H9 (cell line): ENCODE measurements around the gene PRDM2. TPM values are rescaled to one million over a fixed set of nuclear protein-coding genes. Genes with fewer than 3 reads are reported as not detected.

Experiments used
- DNase-seq: peaks from one replicate; pipeline ENCODE4 v3.0.0-alpha.2; 2017
- H2AFZ ChIP-seq: one replicate; pipeline ENCODE4 v1.6.1; 2013; ENCODE audit warnings: mild to moderate bottlenecking, low read length, control low read depth, moderate library complexity
- H2AK5ac ChIP-seq: 2 replicates; pipeline ENCODE4 v1.6.1; 2013; ENCODE audit warnings: low read length, control low read depth, mixed read lengths; ENCODE audit not compliant: insufficient read length
- H2BK120ac ChIP-seq: one replicate; pipeline ENCODE4 v1.6.1; 2013; ENCODE audit warnings: low read depth, mild to moderate bottlenecking, low read length, control low read depth, inconsistent platforms; ENCODE audit not compliant: poor library complexity, severe bottlenecking
- H2BK12ac ChIP-seq: 2 replicates; pipeline ENCODE4 v1.6.1; 2013; ENCODE audit warnings: low read length, control low read depth, mixed read lengths, low read depth; ENCODE audit not compliant: insufficient read length
- H2BK15ac ChIP-seq: 2 replicates; pipeline ENCODE4 v1.6.1; 2013; ENCODE audit warnings: low read depth, low read length, control low read depth
- H2BK20ac ChIP-seq: one replicate; pipeline ENCODE4 v1.6.1; 2013; ENCODE audit warnings: low read depth, mild to moderate bottlenecking, low read length, control low read depth, inconsistent platforms; ENCODE audit not compliant: poor library complexity, severe bottlenecking
- H2BK5ac ChIP-seq: 2 replicates; pipeline ENCODE4 v1.6.1; 2013; ENCODE audit warnings: low read length, control low read depth, mixed read lengths; ENCODE audit not compliant: insufficient read length
- H3K14ac ChIP-seq: 2 replicates; pipeline ENCODE4 v1.6.1; 2013; ENCODE audit warnings: low read length, control low read depth; ENCODE audit not compliant: insufficient read depth
- H3K18ac ChIP-seq: 2 replicates; pipeline ENCODE4 v1.6.1; 2013; ENCODE audit warnings: low read depth, mild to moderate bottlenecking, mixed read lengths, low read length, control low read depth; ENCODE audit not compliant: insufficient read length
- H3K23ac ChIP-seq: 2 replicates; pipeline ENCODE4 v1.6.1; 2013; ENCODE audit warnings: low read length, control low read depth, mixed read lengths, low read depth; ENCODE audit not compliant: insufficient read length
- H3K23me2 ChIP-seq: 2 replicates; pipeline ENCODE4 v1.6.1; 2013; ENCODE audit warnings: low read depth, mild to moderate bottlenecking, mixed read lengths, low read length, control low read depth; ENCODE audit not compliant: insufficient read length, poor library complexity, severe bottlenecking
- H3K27ac ChIP-seq: 2 replicates; pipeline ENCODE4 v1.5.1; 2013; ENCODE audit warnings: low read length, control low read depth, mixed read lengths, low read depth; ENCODE audit not compliant: insufficient read length
- H3K27me3 ChIP-seq: 2 replicates; pipeline ENCODE4 v1.6.1; 2013; ENCODE audit warnings: low read length, control low read depth, inconsistent platforms; ENCODE audit not compliant: insufficient read depth
- H3K4ac ChIP-seq: 2 replicates; pipeline ENCODE4 v1.6.1; 2013; ENCODE audit warnings: low read depth, mild to moderate bottlenecking, control low read depth, inconsistent platforms, low read length, moderate library complexity
- H3K4me1 ChIP-seq: 2 replicates; pipeline ENCODE4 v1.6.1; 2013; ENCODE audit warnings: low read length, control low read depth, inconsistent platforms; ENCODE audit not compliant: insufficient read depth
- H3K4me2 ChIP-seq: 2 replicates; pipeline ENCODE4 v1.6.1; 2013; ENCODE audit warnings: low read length, control low read depth, mixed read lengths; ENCODE audit not compliant: insufficient read length, insufficient read depth
- H3K56ac ChIP-seq: 2 replicates; pipeline ENCODE4 v1.6.1; 2013; ENCODE audit warnings: low read depth, mild to moderate bottlenecking, mixed read lengths, low read length, control low read depth; ENCODE audit not compliant: insufficient read length
- H3K79me1 ChIP-seq: 2 replicates; pipeline ENCODE4 v1.6.1; 2013; ENCODE audit warnings: low read depth, mild to moderate bottlenecking, moderate library complexity, low read length, control low read depth, inconsistent platforms; ENCODE audit not compliant: insufficient read depth, poor library complexity, severe bottlenecking
- H3K79me2 ChIP-seq: 2 replicates; pipeline ENCODE4 v1.6.1; 2013; ENCODE audit warnings: low read length, control low read depth, inconsistent platforms; ENCODE audit not compliant: insufficient read depth
- H3K9ac ChIP-seq: 2 replicates; pipeline ENCODE4 v1.6.1; 2013; ENCODE audit warnings: low read length, control low read depth, mixed read lengths; ENCODE audit not compliant: insufficient read length; ENCODE audit errors: extremely low read depth
- H3K9me3 ChIP-seq: one replicate; pipeline ENCODE4 v1.6.1; 2013; ENCODE audit warnings: low read depth, low read length, inconsistent platforms; ENCODE audit not compliant: control insufficient read depth
- H3T11ph ChIP-seq: one replicate; pipeline ENCODE4 v1.6.1; 2013; ENCODE audit warnings: mild to moderate bottlenecking, low read length, control low read depth, inconsistent platforms
- H4K20me1 ChIP-seq: one replicate; pipeline ENCODE4 v1.6.1; 2013; ENCODE audit not compliant: control insufficient read depth, insufficient read length, insufficient read depth
- H4K5ac ChIP-seq: 2 replicates; pipeline ENCODE4 v1.6.1; 2013; ENCODE audit warnings: low read depth, mild to moderate bottlenecking, mixed read lengths, low read length, control low read depth; ENCODE audit not compliant: insufficient read length
- H4K8ac ChIP-seq: replicated peaks from 2 replicates; pipeline ENCODE4 v1.6.1; 2013; ENCODE audit warnings: low read length, control low read depth, mixed read lengths, low read depth; ENCODE audit not compliant: insufficient read length
- H4K91ac ChIP-seq: 2 replicates; pipeline ENCODE4 v1.6.1; 2013; ENCODE audit warnings: low read depth, mild to moderate bottlenecking, moderate library complexity, mixed read lengths, low read length, control low read depth; ENCODE audit not compliant: insufficient read length
- H3K27ac Mint-ChIP-seq, 3 experiments: 2 replicates in 2 of 3; 3 replicates in 1 of 3; pipeline ENCODE4 v1.8.0; 2020 to 2021; ENCODE audit warnings: mixed read lengths in 3 of 3, mild to moderate bottlenecking in 1 of 3, moderate library complexity in 1 of 3
- H3K27me3 Mint-ChIP-seq: 2 replicates; pipeline ENCODE4 v1.8.0; 2021; ENCODE audit warnings: low read depth, mild to moderate bottlenecking, moderate library complexity, mixed read lengths
- H3K36me3 Mint-ChIP-seq, 3 experiments: 2 replicates in 2 of 3; 3 replicates in 1 of 3; pipeline ENCODE4 v1.8.0; 2020 to 2021; ENCODE audit warnings: low read depth in 3 of 3, mixed read lengths in 3 of 3; ENCODE audit not compliant: insufficient read depth in 1 of 3
- H3K4me1 Mint-ChIP-seq, 2 experiments: 2 replicates each; pipeline ENCODE4 v1.8.0; 2020; ENCODE audit warnings: mixed read lengths in 2 of 2
- H3K4me3 Mint-ChIP-seq, 2 experiments: 2 replicates in 1 of 2; 3 replicates in 1 of 2; pipeline ENCODE4 v1.8.0; 2020 to 2021; ENCODE audit warnings: mild to moderate bottlenecking in 2 of 2, mixed read lengths in 2 of 2, moderate library complexity in 1 of 2
- H3K9me3 Mint-ChIP-seq, 2 experiments: 2 replicates in 1 of 2; 3 replicates in 1 of 2; pipeline ENCODE4 v1.8.0; 2020; ENCODE audit warnings: mild to moderate bottlenecking in 2 of 2, mixed read lengths in 2 of 2, moderate library complexity in 1 of 2
- WGBS: extraction: QIAGEN DNeasy Blood & Tissue Kit; methylation state at CpG from one replicate; pipeline ENCODE4 v1.1.7; 2013; ENCODE audit warnings: missing lambda C conversion rate, low lambda C conversion rate, mixed read lengths; ENCODE audit not compliant: insufficient read length; ENCODE audit errors: extremely low coverage; 5-methylcytosine and 5-hydroxymethylcytosine counted together
- total RNA-seq: library from RNA; stranded (reverse); gene quantifications from 2 replicates; pipeline ENCODE4 v1.2.1, GENCODE V29; 2021
- TF ChIP-seq, protein P1 (sequence below): fragments of 200-600 bp; sonication (generic); conservative IDR thresholded peaks from 3 replicates; pipeline ENCODE4 v1.8.0; 2021; ENCODE audit warnings: antibody characterized with exemption, mild to moderate bottlenecking

PRDM2 gene
- total RNA-seq, 1 experiment from 2014 or later, result 24.5 TPM

DNA sequence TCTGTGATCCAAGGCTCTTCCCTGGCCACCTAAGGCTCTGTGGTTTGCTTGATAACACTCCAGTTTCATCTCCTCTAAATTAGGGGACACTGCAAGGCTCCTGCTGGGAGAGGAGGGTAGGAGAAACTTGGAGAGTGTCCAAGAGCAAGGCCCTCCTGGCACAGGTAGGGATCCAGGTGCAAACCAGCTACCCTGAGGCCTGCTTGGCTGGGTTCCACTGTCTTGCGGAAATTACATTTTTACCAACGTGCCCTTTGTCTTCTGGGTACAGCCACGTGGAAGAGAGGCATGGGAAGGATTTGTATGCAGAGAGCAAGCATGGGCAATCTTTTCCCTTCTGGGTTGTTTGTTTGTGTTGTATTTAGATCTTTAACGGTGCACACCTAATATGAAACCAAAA is 132.5 kb downstream of the PRDM2 start:
- TF ChIP-seq, protein P1, sequence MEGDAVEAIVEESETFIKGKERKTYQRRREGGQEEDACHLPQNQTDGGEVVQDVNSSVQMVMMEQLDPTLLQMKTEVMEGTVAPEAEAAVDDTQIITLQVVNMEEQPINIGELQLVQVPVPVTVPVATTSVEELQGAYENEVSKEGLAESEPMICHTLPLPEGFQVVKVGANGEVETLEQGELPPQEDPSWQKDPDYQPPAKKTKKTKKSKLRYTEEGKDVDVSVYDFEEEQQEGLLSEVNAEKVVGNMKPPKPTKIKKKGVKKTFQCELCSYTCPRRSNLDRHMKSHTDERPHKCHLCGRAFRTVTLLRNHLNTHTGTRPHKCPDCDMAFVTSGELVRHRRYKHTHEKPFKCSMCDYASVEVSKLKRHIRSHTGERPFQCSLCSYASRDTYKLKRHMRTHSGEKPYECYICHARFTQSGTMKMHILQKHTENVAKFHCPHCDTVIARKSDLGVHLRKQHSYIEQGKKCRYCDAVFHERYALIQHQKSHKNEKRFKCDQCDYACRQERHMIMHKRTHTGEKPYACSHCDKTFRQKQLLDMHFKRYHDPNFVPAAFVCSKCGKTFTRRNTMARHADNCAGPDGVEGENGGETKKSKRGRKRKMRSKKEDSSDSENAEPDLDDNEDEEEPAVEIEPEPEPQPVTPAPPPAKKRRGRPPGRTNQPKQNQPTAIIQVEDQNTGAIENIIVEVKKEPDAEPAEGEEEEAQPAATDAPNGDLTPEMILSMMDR, result no peak
- WGBS, result no CpG with 5 or more reads among the region's 4 CpGs

More for the DNA sequence above, 132.5 kb downstream of the PRDM2 start:
- Mint-ChIP-seq H3K27ac (no peak overlapping the region), H3K9me3 (peaks cover 0 to 4% of the 10 kb centered on the region in 2 experiments; a peak in 2 of 5 replicates), H3K4me1 (peaks cover 7 to 9% of the 10 kb centered on the region in 2 experiments), H3K36me3 (no peaks in the 10 kb centered on the region), H3K27me3 (peaks cover 38% of the 10 kb centered on the region), H3K4me3 (no peak overlapping the region)
- Histone ChIP-seq H3K9ac (no peak overlapping the region), H3K79me2 (no peaks in the 10 kb centered on the region), H3K23ac (no peak overlapping the region), H2BK15ac (no peak overlapping the region), H3K9me3 (no peaks in the 10 kb centered on the region), H2BK20ac (no peak overlapping the region), H3K56ac (no peak overlapping the region), H3K4ac (no peak overlapping the region), H3K4me1 (no peaks in the 10 kb centered on the region), H3K18ac (no peak overlapping the region), H2BK5ac (no peak overlapping the region), H3K79me1 (no peaks in the 10 kb centered on the region), H3T11ph (no peak overlapping the region), H3K27me3 (0 out of 2 replicates have a peak, but pooled peaks cover under 1% of the 10 kb centered on the region), H4K5ac (no peak overlapping the region), H2AK5ac (no peak overlapping the region), H4K20me1 (no peaks in the 10 kb centered on the region), H2BK120ac (no peak overlapping the region), H4K91ac (no peak overlapping the region), H3K27ac (no peak overlapping the region), H2AFZ (no peak overlapping the region), H3K23me2 (no peaks in the 10 kb centered on the region), H2BK12ac (no peak overlapping the region), H3K4me2 (no peak overlapping the region), H4K8ac (no peak overlapping the region), H3K14ac (no peak overlapping the region)
- DNase-seq, result no peak
